HG03558 (cell line): ENCODE data around the gene SRPX.

ENCODE experiments used
- ATAC-seq: cut with Tn5 transposase; IDR thresholded peaks from one replicate; pipeline ENCODE4 v1.9.1; 2021; ENCODE audit warnings: moderate number of reproducible peaks; ENCODE audit not compliant: unreplicated experiment; ENCODE audit errors: extremely low read depth

The SRPX gene

DNA sequence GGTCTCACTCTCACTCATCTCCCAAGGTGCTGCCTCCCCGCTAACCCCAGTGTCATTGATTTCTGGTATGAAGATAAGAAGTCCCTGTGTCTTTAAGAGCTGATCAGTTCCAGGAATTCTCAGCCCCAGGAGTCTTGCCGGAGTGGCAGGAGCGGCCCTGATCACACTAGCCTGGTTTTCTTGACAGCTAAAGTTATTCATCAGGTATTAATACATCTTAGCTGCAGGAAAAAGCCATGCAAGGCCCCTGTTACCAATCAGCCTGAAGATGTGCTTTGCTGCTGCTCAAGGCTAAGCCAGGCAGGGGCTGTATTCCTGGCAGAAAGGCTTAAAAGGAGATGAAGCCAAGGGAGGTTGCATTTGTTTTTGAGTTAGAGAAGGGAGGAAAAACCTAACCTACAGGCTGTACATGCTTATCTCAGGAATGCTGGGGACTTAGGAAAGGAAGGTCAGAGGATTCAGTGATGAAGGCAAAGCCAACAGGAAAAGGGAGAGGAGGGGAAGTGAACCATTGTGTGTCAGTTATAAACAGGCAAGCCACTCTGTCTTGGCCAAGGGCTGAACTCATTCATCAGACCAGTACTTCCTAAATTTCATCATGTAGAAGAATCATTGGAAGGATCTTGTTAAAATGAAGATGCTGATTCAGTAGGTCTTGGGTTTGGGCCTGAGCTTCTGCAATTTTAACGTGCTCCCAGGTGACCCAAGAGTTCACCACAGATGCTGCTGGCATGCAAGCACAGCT lies 8.6 kb downstream of the SRPX start:
- no peak for ATAC-seq

DNA sequence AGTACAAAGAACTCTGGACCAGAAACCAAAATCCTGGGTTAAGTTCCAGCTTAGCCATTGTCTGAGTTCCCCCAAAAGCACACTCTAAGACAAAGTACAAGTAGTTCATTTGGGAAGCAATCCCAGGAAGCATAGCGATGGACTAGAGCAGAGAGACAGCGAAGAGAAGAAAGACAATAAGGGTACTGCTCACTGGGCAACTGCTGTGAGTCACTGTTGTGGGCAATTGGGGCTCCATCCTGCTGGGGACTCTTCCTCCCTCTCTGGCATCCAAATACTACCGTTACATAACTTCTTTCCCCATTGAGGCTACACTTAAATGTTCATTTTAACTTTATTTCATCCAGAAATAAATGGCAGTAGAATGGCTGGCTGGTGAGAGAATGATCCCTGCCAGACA lies 14.1 kb downstream of the SRPX start:
- ATAC-seq, result no peak

DNA sequence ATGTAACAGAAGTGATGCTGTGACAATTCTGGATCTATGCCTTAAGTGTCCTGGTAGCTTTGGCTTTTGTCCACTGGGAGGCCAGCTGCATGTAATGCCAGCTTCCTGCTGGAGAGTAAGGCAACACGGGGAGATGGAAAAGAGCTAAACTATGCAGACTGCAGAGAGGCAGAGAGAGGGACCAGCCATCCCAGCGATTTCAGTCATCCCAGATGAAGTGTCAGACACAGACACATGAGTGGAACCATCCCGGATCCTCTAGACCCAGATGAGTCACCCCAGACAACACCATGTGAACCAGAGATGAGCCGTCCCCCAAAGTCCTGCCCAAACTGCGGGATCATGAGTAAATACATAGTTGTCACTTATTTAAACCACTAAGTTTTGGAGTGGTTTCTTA lies 14.6 kb downstream of the SRPX start:
- ATAC-seq, result no peak

DNA sequence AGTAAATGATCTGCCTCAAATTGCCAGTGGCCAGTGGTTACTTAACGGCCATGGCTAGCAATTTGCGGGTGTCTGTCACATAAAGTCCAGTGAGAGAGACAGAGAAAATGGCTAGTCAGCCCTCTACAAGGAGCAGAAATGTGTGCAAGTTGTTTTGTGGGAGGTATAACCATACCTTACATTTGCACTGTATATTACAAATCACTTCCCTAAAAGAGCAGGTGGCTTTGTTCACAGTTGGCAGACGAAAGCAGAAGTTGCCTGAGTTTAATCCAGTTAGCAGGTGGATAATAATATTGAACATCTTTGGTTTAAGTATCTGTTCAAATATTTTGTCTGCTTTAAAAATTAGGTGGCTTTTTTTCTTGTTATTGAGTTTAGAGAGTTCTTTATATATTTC lies 15.6 kb downstream of the SRPX start:
- ATAC-seq, result no peak

DNA sequence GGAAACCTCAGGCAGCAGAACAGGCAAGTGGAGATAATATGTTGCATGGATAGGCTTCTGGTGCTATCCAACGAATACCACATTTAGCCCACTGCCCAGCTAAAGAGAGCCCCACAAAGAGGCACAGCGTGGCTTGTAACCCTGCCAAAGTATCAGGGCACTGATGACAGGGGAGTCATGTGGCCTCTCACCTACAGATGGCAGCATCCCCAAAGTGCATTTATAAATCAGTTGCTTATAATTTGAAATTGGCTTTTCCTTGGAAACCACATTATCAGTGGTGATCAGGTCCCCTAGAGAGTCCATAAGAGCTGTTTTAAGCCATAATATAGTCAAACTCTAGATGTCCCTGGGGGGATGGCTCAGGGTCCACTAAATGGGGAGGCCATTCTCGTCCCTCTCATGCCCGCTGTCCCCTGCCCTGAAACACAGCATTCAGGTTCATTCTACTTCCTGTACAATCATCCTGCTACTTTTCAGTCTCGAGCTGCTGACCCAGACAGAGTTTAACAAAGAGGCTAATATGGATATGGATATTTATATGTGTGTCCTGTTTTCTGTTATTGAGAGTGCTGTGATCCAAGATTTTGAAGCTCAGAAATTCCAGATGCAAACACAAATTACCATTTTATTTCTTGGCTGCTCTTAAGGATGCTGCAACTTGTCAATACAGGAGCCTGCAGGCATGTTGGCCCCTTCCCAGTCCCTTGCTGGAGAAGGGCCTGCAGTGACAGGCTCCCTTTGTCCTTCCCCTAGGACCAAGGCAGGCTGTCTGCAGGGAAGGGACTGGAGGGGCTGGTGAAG lies 28.5 kb downstream of the SRPX start:
- ATAC-seq, result no peak

DNA sequence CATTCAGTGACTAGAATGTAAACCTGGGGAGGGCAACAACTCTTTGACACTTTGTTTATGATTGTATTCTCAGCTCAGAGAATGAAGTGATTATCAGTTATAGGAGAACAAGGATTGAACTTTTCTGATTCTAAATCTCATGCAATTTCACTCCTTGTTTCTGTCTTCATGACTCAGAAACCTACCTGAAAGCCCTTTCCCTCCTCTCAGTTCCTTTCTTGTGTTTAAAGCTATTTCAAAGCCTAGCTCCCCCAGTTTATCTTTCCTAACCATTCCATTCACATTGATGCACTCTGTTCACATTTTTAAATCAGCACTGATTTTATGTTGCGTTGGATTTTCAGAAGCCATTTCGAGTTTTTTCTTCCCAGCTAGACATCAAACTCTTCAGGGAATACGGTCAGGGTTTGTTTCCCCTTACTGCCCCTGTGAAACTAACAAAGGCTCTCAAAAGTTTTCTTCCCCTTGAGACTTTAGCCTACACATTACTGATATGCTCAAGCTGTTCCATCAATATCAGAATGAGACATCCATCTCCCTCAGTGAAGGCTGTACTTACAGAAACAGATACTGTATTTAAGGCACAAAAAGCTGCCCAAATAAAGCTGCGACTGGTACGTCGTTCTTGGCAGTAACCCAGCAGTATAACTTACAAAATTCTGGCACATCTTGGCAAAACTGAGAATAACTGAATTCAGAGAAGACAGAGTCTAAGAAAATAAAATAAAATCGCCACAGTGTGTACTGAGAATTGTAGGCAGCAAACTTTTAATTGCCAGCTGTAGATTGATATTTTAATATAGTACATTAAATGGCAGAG lies 31.0 kb downstream of the SRPX start:
- ATAC-seq, result no peak

DNA sequence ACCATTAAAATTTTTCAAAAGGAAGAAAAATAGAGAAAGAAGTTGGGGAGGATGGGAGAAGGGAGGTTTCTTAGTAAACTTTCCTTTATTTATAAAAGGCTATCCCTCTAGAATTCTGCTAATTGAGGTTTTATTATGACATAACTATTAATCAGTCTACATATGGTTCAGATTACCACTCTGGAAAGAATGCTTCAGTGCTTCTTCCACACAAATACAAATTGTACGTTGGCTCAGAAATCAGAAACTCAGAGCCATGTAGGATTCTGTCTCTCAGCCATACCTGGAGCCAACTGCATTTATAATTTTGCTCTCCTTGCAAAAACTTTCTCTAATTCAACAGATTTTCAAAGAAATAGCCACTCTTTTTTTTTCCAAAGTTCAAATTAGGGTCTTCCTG lies 37.1 kb downstream of the SRPX start:
- no peak for ATAC-seq

DNA sequence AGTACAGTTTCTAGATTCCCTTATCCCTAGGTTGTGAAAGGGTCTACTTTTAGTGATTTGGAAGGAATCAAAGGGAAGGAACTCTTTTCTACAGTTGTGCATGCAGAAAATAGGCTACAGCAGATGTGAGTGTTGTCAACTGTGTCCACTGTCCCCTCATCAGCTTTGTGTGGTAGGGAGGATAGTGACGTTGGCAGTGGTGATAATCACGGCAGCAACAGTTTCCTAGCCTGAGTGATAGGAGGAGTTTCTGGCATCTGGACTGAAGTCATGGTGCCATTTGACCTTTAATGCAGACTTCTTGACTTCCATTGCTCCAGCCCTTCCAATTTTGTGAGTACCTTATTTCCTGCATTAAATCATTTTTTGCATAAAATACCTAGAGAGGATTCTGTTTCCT lies 39.3 kb downstream of the SRPX start:
- no peak for ATAC-seq

DNA sequence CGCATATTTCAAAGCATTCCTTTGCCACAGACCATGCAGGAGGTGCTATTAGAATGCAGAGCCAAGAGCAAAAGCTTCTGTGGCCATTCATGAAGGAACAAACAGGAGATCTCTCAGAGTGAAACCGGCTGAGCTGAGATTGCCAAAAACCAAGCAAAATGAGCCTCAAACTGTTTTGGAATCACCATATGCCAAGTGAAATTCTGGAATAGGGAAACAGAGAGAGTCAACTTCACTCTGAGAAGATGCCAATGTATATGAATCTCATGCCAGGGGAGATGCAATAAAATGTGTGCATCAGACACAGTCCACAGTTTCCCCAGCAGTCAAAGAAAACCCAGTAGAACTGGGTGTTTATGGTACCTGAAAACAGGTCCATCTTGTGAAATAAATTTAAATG lies 42.3 kb downstream of the SRPX start:
- ATAC-seq, result no peak

DNA sequence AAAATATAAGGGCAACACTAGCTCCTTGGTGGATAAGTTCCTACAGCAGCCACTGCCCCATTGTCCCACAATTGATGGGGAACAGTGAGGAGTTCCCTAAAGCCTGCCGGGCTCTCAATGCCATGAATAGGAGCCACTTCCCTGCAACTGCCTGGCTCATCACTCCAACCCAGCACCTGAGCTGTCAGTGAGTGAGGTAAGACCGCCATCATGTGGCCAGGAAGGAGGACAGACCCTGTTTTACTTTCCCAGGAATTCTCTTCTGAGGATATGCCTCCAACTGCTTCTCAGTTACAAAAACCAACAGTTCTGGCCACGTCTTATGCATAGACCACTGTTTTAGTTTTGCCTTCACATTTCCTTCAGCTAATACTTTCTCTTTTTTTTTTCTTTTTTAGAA lies 45.5 kb downstream of the SRPX start:
- no peak for ATAC-seq

DNA sequence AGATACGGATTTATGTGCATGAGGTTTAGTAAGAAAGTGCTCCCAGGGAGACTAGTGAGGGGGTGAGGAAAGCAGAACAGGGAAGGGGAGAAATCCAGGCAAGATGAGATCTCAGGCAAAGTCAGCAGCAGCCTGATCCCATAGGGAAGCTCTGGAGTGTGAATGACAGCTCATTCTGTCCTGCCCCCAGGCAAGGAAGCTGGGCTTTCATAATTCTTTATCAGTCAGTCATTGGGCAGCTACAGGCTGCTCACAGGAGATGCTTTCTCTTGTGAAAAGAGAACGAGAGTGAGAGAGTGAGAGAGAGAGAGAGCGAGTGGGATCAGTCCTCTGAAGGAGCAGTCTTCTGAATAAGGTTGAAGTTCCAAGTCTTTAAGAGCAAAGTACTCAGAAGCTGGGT lies 48.1 kb downstream of the SRPX start:
- no peak for ATAC-seq

DNA sequence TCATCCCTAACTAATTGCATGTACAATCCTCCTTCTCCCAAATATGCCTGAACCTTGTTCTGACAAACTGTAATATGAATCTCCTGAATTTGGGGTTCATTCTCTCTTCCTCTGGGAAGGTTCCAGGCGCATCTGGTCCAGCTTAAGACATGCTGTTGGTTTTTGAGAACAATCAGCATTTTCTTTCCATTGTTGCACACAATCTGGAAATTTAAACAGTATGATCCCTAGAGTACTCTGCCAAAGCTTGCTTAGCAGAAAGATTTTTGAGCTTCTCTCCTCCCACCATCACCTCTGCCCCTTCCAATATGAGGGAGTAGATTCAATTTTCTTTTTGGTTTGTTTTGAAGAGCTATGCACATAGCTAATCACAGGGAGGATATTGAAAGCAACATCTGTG lies 50.1 kb downstream of the SRPX start:
- no peak for ATAC-seq

DNA sequence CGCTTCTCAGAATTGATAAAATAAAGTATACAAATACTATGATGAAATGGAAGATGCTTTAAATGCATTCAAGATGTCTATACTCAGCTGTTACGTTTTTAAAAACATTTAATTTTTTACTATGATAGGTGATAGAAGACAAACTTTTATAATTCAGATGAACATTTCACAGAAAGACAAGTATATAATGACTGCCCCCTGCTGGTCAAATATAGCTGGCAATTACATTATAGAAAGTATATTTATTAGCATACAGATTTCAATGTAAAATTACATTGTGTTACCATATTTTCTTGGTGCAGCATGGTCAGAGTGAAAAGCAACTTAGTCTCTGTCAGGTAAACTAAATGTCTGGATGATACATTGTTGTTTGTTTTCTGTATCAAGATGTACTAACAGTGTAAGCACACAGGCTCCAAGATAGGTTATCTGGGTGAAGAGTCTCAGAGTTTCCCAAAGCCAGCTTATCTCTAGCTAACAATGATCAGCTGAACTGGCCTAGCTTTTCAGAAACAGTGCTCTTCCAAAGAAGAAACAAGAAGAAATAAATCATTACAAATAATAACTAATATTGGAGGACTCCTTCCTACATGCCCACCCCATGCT lies 54.1 kb downstream of the SRPX start:
- no peak for ATAC-seq

DNA sequence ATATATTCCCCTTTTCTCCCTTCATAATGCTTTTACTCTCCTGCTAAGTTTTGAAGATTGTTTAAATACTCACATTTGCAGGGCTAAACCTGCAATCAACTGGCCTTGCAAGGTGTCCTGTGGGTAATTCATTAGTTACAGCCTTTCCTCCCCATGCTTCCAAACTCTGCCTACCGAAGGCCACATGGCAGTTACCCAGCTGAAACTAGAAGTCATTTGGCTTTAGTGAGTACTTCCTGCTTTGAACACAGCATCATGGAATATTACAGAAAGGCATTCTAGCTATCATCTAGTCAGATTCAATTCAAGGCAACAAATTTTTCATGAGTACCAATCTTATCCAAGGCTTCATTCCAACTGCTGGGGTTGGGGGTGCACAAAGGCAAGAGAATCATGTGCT lies 55.6 kb downstream of the SRPX start:
- no peak for ATAC-seq

DNA sequence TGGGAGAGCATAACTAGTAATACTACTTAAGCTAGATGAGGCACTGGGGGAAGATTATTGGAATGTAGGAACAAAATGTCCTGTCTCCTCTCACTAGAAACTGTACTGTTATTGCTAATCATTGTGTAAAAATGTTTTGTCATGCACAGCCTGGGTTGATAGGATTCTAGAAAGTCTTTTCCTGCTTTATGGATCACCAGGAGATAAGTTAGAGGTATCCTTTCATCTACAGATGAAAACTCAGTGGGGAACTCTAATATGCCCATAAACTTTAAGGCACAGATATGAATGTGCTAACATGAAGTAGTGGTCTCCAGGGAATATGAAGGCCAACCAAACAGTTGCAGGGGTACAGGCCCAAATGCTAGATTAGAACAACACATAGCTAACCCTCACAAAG lies 57.5 kb downstream of the SRPX start:
- no peak for ATAC-seq

DNA sequence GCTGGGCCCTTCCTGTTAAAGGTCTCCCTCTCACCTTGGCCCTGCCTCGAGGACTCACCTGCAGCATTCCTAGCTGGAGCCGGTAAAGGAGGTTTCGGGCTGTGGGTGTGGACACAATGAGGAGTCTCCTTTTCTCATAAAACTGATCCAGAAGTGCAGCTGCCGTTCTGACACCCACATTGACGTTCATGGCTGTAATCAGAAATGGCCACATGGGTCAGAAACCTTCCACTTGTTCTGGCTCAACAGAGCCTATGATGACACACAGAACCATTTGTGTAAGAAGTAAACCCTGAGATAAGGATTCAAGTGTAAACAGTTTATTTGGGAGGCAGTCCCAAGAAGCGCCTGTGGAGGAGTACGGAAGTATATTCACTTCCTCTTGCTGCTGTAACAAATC lies 63.8 kb downstream of the SRPX start:
- no peak for ATAC-seq

DNA sequence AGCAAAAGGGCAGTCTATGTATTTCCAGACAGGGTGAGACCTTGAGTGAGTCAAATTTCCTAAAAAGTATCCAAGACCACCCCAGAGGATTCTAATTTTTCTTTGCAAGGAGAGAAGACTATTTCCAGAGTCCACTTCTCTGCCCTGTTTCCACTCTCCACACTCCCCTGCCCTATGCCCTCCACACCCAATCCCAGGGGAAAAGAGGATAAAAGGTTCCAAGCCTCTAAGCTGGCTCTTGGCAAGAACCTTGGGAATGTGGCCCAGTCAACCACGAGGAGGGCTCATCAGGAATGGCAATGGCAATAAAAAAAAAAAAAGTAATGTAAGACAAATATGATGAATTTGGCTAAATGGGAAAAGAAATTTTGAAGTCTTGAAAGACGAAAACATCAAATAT lies 65.9 kb downstream of the SRPX start:
- no peak for ATAC-seq

DNA sequence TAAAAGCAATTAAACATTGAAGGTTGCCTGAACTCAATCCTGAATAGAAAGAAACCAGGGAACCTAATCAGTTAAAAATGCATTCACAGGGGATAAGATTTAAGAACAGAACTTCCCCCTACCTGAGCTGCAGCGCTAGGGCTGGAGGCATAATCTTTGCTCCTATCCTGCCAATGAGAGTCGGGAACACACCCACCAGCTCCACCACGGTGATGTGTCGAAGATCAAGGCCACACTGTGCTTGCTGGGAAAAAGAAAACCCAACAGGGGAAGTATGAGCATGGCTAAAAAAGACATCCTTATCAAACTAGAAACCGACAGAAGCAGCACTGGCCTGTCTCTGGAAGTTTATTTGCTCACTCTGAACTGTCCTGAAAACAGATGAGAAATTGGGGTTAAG lies 66.3 kb downstream of the SRPX start:
- no peak for ATAC-seq

DNA sequence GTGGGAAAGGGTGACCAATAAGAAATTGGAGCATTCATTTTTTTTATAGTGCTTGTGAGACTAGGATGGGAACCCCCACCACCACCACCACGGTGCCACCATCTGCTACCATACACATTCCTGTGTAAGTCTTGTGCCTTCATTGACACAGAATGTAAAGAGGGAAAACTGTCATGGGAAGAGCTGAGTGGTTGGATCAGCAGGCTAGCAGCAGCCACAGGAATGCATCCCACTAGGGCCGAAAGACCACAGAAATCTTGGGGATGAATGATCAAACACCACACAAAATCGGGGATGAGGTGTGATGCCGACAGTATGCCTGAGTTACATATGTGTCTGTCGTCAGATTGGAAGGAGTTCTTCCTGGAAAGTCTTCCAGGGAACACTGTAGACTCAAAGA lies 69.2 kb downstream of the SRPX start:
- ATAC-seq, result no peak

DNA sequence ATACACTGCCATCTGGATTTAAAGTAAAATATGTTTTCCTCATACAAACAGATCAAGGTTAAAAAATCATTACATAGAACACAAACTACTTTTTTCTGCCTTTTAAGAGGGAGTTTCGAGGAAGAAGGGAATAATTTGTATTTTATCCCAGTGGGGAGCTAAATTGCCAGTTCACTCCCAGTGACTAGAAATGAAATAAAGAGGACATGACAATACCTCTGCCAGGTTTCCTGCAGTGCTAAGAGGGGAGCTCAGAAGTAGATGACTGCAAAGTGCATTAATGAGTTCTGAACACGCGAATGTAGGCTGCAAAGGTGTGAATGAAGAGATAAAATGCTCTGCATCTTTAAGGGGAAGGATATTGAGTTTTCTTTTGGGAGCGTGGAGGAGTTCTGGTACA lies 69.7 kb downstream of the SRPX start:
- no peak for ATAC-seq

DNA sequence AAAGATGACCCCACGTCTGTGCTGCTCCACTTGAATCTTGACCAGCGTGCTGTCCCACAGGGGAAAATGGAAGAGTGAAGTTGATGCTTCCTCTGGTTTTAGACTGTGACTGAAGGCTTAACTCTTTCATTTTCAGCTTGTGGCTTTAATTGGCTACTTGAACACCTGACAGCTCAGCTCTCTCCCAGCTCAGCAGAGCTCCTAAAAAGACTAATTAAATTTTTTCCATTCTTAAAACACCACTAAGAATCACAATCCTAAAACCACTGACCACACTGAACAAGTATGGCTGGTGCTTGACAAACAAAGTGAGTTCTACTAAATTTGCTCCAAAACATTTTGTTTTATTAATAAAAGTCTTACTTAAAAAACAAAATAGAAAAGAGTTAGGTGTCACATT lies 71.7 kb downstream of the SRPX start:
- ATAC-seq, result no peak
